Breast epithelium (tissue), 4 donors: ENCODE results near the gene BABAM1. TPM values are rescaled to one million over a fixed set of nuclear protein-coding genes. Genes with fewer than 3 reads are reported as not detected.

ENCODE experiments used
- DNase-seq, 2 donors: peaks; one replicate each; pipeline ENCODE4 v3.0.0-alpha.2; 2019; ENCODE audit warnings: low spot score in 2 of 2
- H3K27ac ChIP-seq, 2 donors: fragments of 200-600 bp; sonication (generic) in 1 of 2; one replicate each; pipeline ENCODE4 v1.5.1; 2016 to 2019; ENCODE audit warnings: mild to moderate bottlenecking in 1 of 2
- H3K27me3 ChIP-seq, 2 donors: fragments of 200-600 bp; sonication (generic) in 1 of 2; one replicate each; pipeline versions ENCODE4 v1.5.1 to v1.6.0; 2017 to 2019; ENCODE audit warnings: control low read depth in 1 of 2, mild to moderate bottlenecking in 1 of 2
- H3K36me3 ChIP-seq: fragments of 200-600 bp; one replicate; pipeline ENCODE4 v1.5.1; 2019
- H3K4me1 ChIP-seq, 2 donors: fragments of 200-600 bp; sonication (generic); one replicate each; pipeline ENCODE4 v1.5.1; 2016 to 2019; ENCODE audit warnings: control low read depth in 1 of 2
- H3K4me3 ChIP-seq, 3 donors: fragments of 200-600 bp; sonication (generic); 1 replicate in 2 of 3; 2 replicates in 1 of 3; pipeline ENCODE4 v1.5.1; 2016 to 2019; ENCODE audit warnings: mild to moderate bottlenecking in 3 of 3, moderate library complexity in 2 of 3
- H3K9me3 ChIP-seq, 2 donors: fragments of 200-600 bp; sonication (generic) in 1 of 2; one replicate each; pipeline ENCODE4 v1.5.1; 2016 to 2019; ENCODE audit warnings: control low read depth in 1 of 2
- CTCF ChIP-seq, 3 donors: fragments of 450-650 bp; IDR thresholded peaks; one replicate each; pipeline ENCODE4 v1.5.1; 2016 to 2017; ENCODE audit warnings: antibody characterized with exemption in 3 of 3, mild to moderate bottlenecking in 3 of 3, moderate library complexity in 3 of 3
- POLR2A ChIP-seq: fragments of 450-650 bp; IDR thresholded peaks from one replicate; pipeline ENCODE4 v1.6.1; 2016; ENCODE audit warnings: antibody characterized with exemption, mild to moderate bottlenecking, moderate library complexity
- POLR2AphosphoS5 ChIP-seq, 3 donors: sonication (generic); formaldehyde crosslinking; IDR thresholded peaks; one replicate each; pipeline ENCODE4 v1.6.1; 2017; ENCODE audit warnings: antibody characterized with exemption in 3 of 3
- intact Hi-C: fragments of 100-400 bp; cut with DNase I; formaldehyde crosslinking; loops from one replicate; pipeline ENCODE4 v1.15.1; 2023; ENCODE audit warnings: low total_unique reads
- total RNA-seq, 3 donors: library from RNA; depleted of rRNA; stranded (reverse); fragments of >200 nt; gene quantifications; one replicate each; pipeline ENCODE4 v1.1.0, GENCODE V29; 2016

The BABAM1 gene
- total RNA-seq, 3 donors from 2014 or later: 48.5 to 65.6 (median 54.1) TPM

GRCh38 chr19:17326595-17326966, 59.3 kb downstream of the BABAM1 start:
- TF ChIP-seq POLR2A (no peak), CTCF (IDR thresholded peaks at IDR 0.05) (no peak), POLR2AphosphoS5 (IDR thresholded peaks at IDR 0.05) (peak in 1 of 3 donors; percentile 26)
- H3K9me3 ChIP-seq: no peaks in the 10 kb centered on the region
- peak in 1 of 2 donors; percentile 57 for DNase-seq
- no peaks in the 10 kb centered on the region for H3K36me3 ChIP-seq
- H3K4me3 ChIP-seq: peak overlapping the region in 2 of 3 donors; percentile 56 to 69
- intact Hi-C loops: no loop called here
- peaks cover 0 to 3% of the 10 kb centered on the region in 2 donors for H3K27me3 ChIP-seq
- H3K4me1 ChIP-seq: peaks cover 0 to 20% of the 10 kb centered on the region in 2 donors
- peak overlapping the region; percentile 84 to 89 for H3K27ac ChIP-seq

- intact Hi-C loops: no loop called here
Observed at GRCh38 chr19:17327068-17327653, 59.9 kb downstream of the BABAM1 start.

GRCh38 chr19:17327654-17328516, 60.6 kb downstream of the BABAM1 start:
- H3K9me3 ChIP-seq: no peaks in the 10 kb centered on the region
- H3K36me3 ChIP-seq: no peaks in the 10 kb centered on the region
- peak overlapping the region; percentile 8 to 69 (median 56) for H3K4me3 ChIP-seq
- intact Hi-C loops: no loop called here
- DNase-seq: peak; percentile 87 to 94
- peaks cover 0 to 20% of the 10 kb centered on the region in 2 donors for H3K4me1 ChIP-seq
- peaks cover 0 to 3% of the 10 kb centered on the region in 2 donors for H3K27me3 ChIP-seq
- TF ChIP-seq POLR2AphosphoS5 (IDR thresholded peaks at IDR 0.05) (no peak), CTCF (IDR thresholded peaks at IDR 0.05) (peak in 2 of 3 donors; percentile 44 to 67)
- peak overlapping the region; percentile 84 to 89 for H3K27ac ChIP-seq

More at GRCh38 chr19:17327068-17327653, 59.9 kb downstream of the BABAM1 start:
- Histone ChIP-seq H3K4me1 (peaks cover 0 to 20% of the 10 kb centered on the region in 2 donors), H3K36me3 (no peaks in the 10 kb centered on the region), H3K27ac (peak overlapping the region; percentile 84 to 89), H3K4me3 (peak overlapping the region in 2 of 3 donors; percentile 56 to 69), H3K27me3 (peaks cover 0 to 3% of the 10 kb centered on the region in 2 donors), H3K9me3 (no peaks in the 10 kb centered on the region)
- no peak for TF ChIP-seq POLR2A
- TF ChIP-seq CTCF (IDR thresholded peaks at IDR 0.05): no peak
- no peak for TF ChIP-seq POLR2AphosphoS5 (IDR thresholded peaks at IDR 0.05)
- no peak for DNase-seq

Other genes with a start within 250 kb of the BABAM1 start
- 10 to 100 TPM in 2 of 3 donors, 1 to 10 TPM in 1; 9.5 to 24.0 (median 20.2) TPM for gene CPAMD8, start 240.6 kb upstream of the BABAM1 start, total RNA-seq
- 1 to 10 TPM; 5.6 to 6.7 (median 5.8) TPM for gene HAUS8, start 192.0 kb upstream of the BABAM1 start, total RNA-seq
- gene MYO9B, start 191.7 kb upstream of the BABAM1 start, total RNA-seq: 10 to 100 TPM; 76.0 to 79.5 (median 77.4) TPM
- 10 to 100 TPM; 15.5 to 29.0 (median 27.5) TPM for gene USE1, start 52.1 kb upstream of the BABAM1 start, total RNA-seq
- 10 to 100 TPM in 1 of 3 donors, 1 to 10 TPM in 2; 8.8 to 13.8 (median 9.4) TPM for gene OCEL1, start 41.2 kb upstream of the BABAM1 start, total RNA-seq
- 10 to 100 TPM; 23.2 to 52.4 (median 34.7) TPM for gene NR2F6, start 21.5 kb upstream of the BABAM1 start, total RNA-seq
- 1 to 10 TPM; 5.8 to 8.8 (median 7.0) TPM for gene USHBP1, start 2.7 kb upstream of the BABAM1 start, total RNA-seq
- 1 to 10 TPM in 2 of 3 donors, under 1 TPM in 1; 0.96 to 1.6 (median 1.0) TPM for gene ANKLE1, start 14.5 kb downstream of the BABAM1 start, total RNA-seq
- 10 to 100 TPM in 2 of 3 donors, 1 to 10 TPM in 1; 6.7 to 14.4 (median 11.0) TPM for gene ABHD8, start 36.0 kb downstream of the BABAM1 start, total RNA-seq
- 100 to 1,000 TPM in 1 of 3 donors, 10 to 100 TPM in 2; 88.5 to 139 (median 98.0) TPM for gene MRPL34, start 38.4 kb downstream of the BABAM1 start, total RNA-seq
- gene DDA1, start 42.1 kb downstream of the BABAM1 start, total RNA-seq: 10 to 100 TPM in 2 of 3 donors, 1 to 10 TPM in 1; 9.2 to 18.7 (median 11.1) TPM
- gene ANO8, start 67.4 kb downstream of the BABAM1 start, total RNA-seq: 1 to 10 TPM; 5.1 to 7.2 (median 5.9) TPM
- 10 to 100 TPM; 15.5 to 22.6 (median 17.7) TPM for gene GTPBP3, start 70.1 kb downstream of the BABAM1 start, total RNA-seq
- gene PLVAP, start 109.9 kb downstream of the BABAM1 start, total RNA-seq: 10 to 100 TPM; 19.9 to 68.8 (median 51.2) TPM
- gene CCDC194, start 126.8 kb downstream of the BABAM1 start, total RNA-seq: under 1 TPM in 2 of 3 donors, not detected in 1; 0.64 to 0.66 TPM
- 100 to 1,000 TPM in 2 of 3 donors, 10 to 100 TPM in 1; 90.1 to 131 (median 127) TPM for gene BST2, start 138.2 kb downstream of the BABAM1 start, total RNA-seq
- 10 to 100 TPM; 51.5 to 76.4 (median 74.1) TPM for gene MVB12A, start 152.6 kb downstream of the BABAM1 start, total RNA-seq
- gene TMEM221, start 181.2 kb downstream of the BABAM1 start, total RNA-seq: under 1 TPM; 0.33 to 0.73 (median 0.64) TPM
- under 1 TPM in 1 of 3 donors, not detected in 2; 0.64 TPM for gene NXNL1, start 193.5 kb downstream of the BABAM1 start, total RNA-seq
- 10 to 100 TPM; 32.4 to 35.4 (median 34.8) TPM for gene SLC27A1, start 203.1 kb downstream of the BABAM1 start, total RNA-seq
- gene PGLS, start 244.2 kb downstream of the BABAM1 start, total RNA-seq: 10 to 100 TPM; 62.2 to 89.8 (median 72.4) TPM